ENCODE results near the gene AGRP. TPM values are rescaled to one million over a fixed set of nuclear protein-coding genes. Genes with fewer than 3 reads are reported as not detected.
A peak's percentile ranks its signal among the peaks of the same experiment; 100 is the strongest.

Gene AGRP
- total RNA-seq, 1 donor from 2014 or later: not detected

GRCh38 chr16:67460168-67460567, 23.2 kb downstream of the AGRP start:
- Histone ChIP-seq H3K9me3 (replicated peaks) (no peaks in the 10 kb centered on the region), H3K27me3 (ENCODE audit: low read depth) (no peaks in the 10 kb centered on the region), H3K4me3 (no peak overlapping the region), H3K36me3 (no peaks in the 10 kb centered on the region), H3K4me1 (peaks cover 95% of the 10 kb centered on the region), H3K27ac (replicated peaks) (peak overlapping the region; percentile 83)
- TF ChIP-seq CTCF (IDR thresholded peaks at IDR 0.05; ENCODE audit: borderline replicate concordance): no peak
- intact Hi-C loops (cut with micrococcal nuclease): no loop called here
- peak; percentile 36 for DNase-seq

- TF ChIP-seq CTCF (IDR thresholded peaks at IDR 0.05; ENCODE audit: borderline replicate concordance): no peak
- H3K36me3 ChIP-seq: no peaks in the 10 kb centered on the region
- H3K27me3 ChIP-seq (ENCODE audit: low read depth): no peaks in the 10 kb centered on the region
- H3K9me3 ChIP-seq (replicated peaks): no peaks in the 10 kb centered on the region
- intact Hi-C loops (cut with micrococcal nuclease): no loop called here
- H3K4me3 ChIP-seq: no peak overlapping the region
- DNase-seq: peak; percentile 51
- peaks cover 91% of the 10 kb centered on the region for H3K4me1 ChIP-seq
- peak overlapping the region; percentile 83 for H3K27ac ChIP-seq (replicated peaks)
Measured at GRCh38 chr16:67459861-67460150, 23.5 kb downstream of the AGRP start.

GRCh38 chr16:67459066-67459860, 24.1 kb downstream of the AGRP start:
- Histone ChIP-seq H3K4me1 (peaks cover 86% of the 10 kb centered on the region), H3K27ac (replicated peaks) (peak overlapping the region; percentile 83), H3K4me3 (peak overlapping the region; percentile 9), H3K27me3 (ENCODE audit: low read depth) (no peaks in the 10 kb centered on the region), H3K9me3 (replicated peaks) (no peaks in the 10 kb centered on the region), H3K36me3 (no peaks in the 10 kb centered on the region)
- no peak for TF ChIP-seq CTCF (IDR thresholded peaks at IDR 0.05; ENCODE audit: borderline replicate concordance)
- intact Hi-C loops (cut with micrococcal nuclease): no loop called here
- peak; percentile 63 for DNase-seq

- intact Hi-C loops (cut with micrococcal nuclease): no loop called here
- DNase-seq: peak; percentile 54
Measured at GRCh38 chr16:67458121-67458641, 25.2 kb downstream of the AGRP start.

GRCh38 chr16:67457611-67458010, 25.7 kb downstream of the AGRP start:
- Histone ChIP-seq H3K4me3 (no peak overlapping the region), H3K4me1 (peaks cover 69% of the 10 kb centered on the region), H3K27me3 (ENCODE audit: low read depth) (no peaks in the 10 kb centered on the region), H3K36me3 (peaks cover 8% of the 10 kb centered on the region), H3K9me3 (replicated peaks) (no peaks in the 10 kb centered on the region), H3K27ac (replicated peaks) (peak overlapping the region; percentile 83)
- no peak for TF ChIP-seq CTCF (IDR thresholded peaks at IDR 0.05; ENCODE audit: borderline replicate concordance)
- intact Hi-C loops (cut with micrococcal nuclease): no loop called here
- DNase-seq: no peak

More at GRCh38 chr16:67458121-67458641, 25.2 kb downstream of the AGRP start:
- H3K4me1 ChIP-seq: peaks cover 75% of the 10 kb centered on the region
- peaks cover 2% of the 10 kb centered on the region for H3K36me3 ChIP-seq
- TF ChIP-seq CTCF (IDR thresholded peaks at IDR 0.05; ENCODE audit: borderline replicate concordance): no peak
- no peaks in the 10 kb centered on the region for H3K9me3 ChIP-seq (replicated peaks)
- no peaks in the 10 kb centered on the region for H3K27me3 ChIP-seq (ENCODE audit: low read depth)
- no peak overlapping the region for H3K4me3 ChIP-seq
- peak overlapping the region; percentile 83 for H3K27ac ChIP-seq (replicated peaks)

All from left ventricle myocardium inferior (tissue), 1 donor.